NCI-H82 (cell line): Measurements from ENCODE around the gene SMIM7.

Experiments used
- DNase-seq: peaks from one replicate; lab custom pipeline; 2025; lab: John Stamatoyannopoulos, UW

The SMIM7 gene

DNA sequence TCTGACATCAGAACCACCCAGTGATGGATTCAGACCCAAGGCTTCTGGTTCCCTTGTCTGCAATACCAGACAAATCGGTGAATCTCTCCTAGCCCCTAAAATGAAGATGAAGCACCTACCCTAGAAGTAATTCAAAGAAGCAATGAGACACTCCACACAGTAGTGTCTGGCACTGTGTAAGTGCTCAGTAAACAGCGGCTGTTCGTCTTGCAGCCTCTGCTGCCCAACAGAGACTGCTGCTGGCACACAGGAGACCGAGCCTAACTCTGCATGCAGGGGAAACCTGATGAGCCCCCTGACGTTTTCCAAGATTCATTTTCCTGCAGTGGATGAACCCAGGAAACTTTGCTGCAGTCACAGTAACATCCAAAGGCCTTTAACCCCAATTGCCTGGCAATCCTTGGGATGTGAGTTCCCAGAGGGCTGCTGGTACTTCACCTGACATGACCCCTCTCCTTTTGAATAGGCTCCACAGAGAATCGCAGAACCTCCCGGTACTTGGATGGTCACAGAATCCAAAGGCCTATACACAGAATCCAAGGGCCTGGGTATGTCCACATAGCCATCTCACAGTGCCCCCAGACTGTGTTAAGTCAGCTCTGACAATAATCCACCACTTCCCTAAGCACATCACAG, 38.7 kb downstream of the SMIM7 start:
- DNase-seq, result no peak

DNA sequence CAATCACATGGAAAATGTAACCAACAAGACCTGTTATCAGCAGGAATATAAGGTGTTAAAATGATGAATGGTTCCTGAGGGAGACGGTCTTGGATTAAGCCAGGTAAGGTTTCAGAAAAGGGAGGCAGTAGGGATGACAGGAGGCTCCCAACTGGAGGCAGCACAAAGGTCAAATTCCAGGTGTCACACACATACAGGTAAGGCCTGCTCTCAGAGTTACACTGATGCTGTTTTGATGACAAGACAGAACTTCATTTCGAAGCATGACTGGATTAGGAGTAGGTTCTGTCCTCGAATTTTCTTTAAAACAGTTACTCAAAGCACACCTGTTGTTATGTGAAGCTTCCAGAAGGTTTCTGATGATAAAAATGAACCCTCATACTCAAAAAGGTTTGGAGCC, 39.4 kb downstream of the SMIM7 start:
- no peak for DNase-seq

DNA sequence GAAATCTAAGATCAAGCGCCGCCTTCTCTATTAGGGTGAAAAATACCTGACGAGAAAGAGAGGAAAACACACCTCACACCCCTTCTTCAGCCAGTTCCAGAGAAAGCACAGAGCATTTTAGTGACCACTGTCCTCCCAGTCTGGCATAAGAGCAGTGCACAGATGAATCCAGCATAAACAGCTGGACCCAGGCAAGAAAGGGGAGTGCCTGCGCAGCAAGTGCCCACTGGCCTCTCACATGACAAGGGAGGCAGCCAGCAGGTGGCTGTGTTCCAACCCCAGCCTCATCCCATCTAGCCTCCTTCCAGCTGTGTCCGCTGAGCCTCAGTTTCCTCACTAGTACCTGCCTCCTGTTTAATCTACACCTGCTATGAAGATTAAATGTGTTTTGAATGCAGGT, 39.9 kb downstream of the SMIM7 start:
- no peak for DNase-seq

DNA sequence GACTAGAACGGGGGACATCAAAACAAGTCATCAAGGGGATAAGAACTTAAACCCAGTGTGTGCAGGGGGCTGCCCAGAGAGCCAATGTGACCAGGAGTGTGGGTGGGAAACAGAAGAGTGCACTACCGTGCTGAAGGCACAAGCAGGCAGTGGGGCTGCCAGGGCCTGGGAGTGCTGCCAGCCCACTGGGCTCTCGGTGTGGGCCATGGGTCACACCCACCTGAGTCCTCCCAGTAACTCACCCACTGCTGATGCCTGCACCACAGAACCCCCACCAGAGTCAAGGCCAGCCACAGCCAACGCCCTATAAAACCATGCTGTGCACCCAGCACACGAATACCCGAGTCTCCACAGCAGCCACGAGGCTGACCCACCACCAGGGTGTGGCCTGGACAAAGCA, 40.5 kb downstream of the SMIM7 start:
- DNase-seq, result no peak

DNA sequence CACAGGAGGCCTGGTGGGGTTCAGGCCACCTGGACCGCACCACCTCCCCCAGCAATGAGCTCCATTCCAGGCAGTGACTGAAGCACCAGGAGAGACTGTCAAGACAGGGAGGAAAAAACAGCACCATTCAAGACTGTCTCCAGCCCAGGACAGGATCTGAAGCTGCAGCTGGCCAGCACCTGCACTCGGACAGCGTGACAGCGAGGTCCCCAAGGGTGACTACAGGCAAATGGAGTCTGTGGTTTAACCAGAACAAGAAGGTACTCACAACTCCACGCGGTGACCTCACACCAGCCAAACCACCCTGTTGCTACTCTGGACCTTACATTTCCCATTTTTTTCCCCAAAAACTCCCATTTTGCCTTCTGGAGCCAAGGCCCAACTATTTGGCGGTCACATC, 41.7 kb downstream of the SMIM7 start:
- no peak for DNase-seq

DNA sequence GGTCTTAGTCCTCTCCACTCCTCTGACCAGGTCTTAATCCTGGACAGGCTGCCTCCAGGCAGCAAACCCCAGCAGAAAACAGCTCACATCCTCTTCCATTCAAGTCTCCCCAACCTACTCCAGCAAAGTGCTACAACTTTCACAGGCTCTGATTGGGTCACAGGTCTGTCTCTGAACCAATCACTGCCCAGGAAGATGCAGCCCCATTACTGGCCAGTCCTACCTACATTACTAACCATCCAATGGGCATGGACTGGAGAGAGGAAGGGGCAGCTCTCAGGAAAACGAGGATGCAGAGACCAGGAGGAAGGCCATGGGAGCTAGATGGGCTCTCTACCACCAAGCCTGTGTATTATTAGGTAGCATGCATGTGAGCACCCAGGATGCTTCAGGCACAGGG, 44.1 kb downstream of the SMIM7 start:
- no peak for DNase-seq

DNA sequence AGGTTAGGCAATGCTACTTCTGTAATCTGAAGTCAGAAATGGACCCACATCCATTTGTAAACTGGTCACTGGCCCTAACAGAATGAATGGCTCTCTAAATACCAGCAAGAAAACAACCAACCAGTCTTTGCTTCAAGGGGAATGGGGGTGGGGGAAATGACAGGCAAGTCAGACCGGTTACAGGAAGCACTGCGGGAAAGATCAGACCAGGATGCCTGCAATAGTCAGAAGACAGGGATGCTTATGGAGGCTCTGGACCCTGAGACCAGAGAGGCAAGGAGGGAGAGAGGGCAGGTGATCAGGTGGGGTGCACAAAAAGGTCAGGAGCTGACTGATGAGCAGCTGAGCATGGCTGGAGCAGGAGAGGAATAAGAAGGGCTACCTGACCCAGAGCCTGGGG, 45.0 kb downstream of the SMIM7 start:
- no peak for DNase-seq

DNA sequence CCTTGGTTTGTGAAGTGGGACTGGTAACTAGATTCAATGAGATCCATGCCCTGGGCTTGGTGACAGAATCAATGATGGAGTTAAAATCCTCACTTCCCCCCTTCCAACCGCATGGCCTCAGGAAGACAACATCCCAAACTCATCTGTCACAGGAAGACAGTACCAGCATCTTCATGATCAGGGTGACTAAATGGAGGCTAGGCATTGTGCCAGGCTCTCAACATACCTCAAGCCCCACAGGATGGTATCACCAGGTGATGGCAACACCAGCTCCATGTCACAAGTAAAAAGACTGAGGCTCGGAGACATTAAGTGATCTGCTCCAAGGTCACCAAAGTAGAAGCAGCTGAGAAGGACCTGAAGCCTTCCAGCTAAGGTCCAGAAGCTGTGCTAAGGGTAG, 46.1 kb downstream of the SMIM7 start:
- no peak for DNase-seq

DNA sequence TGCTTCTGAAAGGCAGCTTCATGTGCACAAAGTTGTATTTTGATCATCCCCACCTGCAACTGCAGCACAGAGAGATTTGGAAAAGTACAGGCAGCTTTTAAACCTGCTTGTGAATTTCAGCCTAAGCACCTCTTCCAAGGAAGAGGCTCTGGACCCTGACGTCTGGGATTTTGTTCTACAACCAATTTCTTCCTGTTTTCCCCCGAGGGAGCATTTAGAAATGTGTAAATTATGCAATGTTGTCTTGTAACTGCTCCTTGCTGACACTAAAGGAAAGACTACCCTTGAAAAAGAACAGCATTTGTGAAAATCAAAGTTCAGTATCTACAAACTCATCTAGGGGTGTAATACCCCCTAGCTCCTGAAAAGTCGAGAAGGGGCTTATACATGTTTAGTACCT, 47.3 kb downstream of the SMIM7 start:
- DNase-seq, result no peak

DNA sequence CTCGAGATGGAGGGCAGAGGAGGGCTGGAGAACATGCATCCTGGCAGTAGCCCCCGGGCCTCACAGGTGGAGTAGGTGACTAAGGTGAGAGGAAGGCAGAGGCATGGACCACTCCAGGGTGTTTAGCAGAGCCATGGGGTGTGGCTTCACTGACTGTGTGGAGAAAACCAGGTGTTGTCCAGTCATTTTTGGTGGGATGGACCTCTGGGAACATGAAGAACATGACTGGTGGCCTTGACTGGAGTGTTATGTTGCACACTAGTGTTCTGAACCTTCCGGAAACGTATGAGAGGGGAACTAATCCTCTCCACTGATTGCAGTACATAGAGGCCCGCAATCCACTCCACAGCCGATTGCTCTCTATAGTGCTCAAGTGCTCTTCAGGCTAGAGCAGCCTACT, 48.8 kb downstream of the SMIM7 start:
- no peak for DNase-seq

DNA sequence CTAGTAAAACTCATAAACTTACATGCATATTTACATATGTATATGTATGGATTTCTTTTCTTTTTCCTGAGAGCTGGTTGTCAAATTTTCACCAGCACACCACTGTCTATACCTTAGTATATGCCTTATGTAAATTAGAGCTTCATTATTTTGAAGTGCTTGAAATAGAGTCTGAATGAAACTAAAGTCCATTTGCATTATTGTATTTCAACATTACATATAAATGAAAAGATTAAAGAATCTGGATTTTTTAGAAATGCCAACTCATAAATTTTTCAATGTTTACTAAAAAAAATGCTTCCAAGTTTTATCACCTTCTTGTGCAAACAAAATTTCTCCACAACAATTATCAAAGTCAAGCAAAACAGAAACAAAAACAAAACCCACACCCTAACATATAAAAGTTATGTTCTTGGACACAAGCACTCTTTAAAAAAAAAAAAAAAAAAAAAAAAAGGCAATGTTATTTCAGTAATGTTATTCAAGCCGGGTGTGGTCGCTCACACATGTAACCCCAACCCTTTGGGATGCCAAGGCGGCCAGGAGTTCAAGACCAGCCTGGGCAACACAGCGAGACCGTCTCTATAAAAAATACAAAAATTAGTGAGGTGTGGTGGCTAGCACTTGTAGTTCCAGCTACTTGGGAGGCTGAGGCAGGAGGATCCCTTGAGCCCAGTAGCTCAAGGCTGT, 50.3 kb downstream of the SMIM7 start:
- DNase-seq, result no peak

DNA sequence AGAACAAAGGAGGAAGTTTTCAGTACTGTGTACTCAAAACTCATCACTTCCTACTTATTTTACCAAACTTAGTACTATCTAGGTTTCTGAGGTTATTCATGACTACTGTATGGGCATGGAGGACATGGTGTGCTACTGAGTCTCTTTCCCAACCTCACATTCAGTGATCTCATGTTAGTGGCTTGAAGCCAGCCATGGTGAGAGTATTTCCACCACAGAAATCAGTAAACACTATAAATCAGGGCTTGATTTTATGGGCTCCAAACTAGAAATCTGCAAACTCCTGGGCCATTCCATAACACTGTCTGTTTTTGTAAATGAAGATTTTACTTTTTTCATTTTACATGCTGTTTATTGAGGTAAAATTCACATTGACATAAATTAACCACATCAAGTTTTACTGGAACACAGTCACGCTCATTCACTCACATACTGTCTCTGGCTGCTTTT, 51.6 kb downstream of the SMIM7 start:
- DNase-seq, result no peak

DNA sequence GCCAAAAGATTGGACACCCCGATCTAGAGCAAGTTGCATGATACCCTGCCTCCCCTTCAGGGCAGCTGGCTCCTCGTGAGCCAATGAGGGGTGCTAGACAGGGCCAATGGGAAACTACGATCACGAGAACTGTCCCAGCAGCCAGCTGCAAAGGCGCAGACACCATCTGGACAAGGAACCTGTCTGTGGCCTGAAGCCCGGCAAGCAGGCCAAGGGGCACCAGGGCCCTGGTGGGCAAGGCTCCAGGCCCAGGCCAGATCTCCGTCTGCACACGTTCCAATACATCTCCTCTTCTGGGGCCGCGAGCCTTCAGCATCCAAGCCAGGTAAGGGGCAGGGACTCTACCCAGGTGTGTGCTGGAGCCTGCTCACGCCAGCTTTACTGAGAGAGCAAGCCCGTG, 52.1 kb downstream of the SMIM7 start:
- no peak for DNase-seq

DNA sequence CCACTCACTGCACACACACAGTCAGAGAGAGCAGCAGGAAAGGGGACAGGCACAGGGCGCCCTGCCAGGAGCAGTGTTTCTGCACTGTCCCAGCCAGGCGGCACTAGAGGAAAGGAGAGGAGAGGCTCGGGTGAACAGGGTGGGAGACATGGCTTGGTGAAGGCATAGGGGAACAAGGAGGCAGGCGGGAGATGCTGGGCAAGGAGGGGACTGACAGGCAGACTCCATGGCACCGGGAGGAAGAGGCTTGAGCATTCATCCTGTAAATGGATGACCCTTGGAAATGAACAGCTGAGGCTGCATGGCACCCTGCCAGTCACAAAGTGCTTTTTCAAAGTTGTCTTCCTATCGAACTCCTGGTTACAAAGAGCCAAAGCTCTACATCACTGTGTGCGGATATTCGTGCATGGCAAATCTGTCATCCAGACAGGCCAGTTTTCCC, 54.4 kb downstream of the SMIM7 start:
- no peak for DNase-seq

DNA sequence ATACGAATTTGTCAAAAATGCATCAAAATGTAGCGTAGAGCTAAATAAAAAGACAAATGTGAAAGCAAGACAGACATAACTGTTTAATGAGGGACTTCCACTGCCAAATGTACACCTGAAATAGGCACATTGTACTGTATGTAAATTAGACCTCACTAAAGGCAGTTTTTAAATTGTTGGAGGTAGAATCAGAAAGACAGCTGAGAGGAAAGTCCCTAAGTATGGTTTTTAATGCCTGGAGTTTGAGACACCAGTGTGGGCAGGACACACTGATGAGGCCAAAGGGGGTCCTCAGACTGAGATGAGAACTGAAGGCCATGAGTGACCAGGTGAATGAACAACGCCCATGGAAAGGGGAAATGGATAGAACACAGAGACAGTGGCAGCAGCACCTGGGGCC, 54.8 kb downstream of the SMIM7 start:
- DNase-seq, result no peak

DNA sequence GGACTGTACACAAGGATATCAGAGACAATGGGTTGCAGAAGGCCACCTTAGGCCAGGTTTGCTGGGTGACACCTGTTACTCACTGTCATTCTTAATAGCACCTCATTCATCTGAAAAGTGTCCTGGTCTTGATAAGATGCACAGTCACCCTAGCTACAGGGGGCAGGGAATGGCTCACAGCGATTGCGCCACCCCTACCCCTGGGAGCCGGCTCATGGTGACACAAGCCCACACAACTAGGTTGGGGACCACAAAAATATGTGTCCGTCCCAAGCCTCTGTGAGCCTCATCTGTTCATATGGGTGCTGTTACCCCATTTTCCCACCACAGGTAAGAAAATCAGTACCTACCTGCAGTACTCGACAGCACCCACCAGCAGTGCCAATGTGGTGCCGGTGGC, 55.3 kb downstream of the SMIM7 start:
- no peak for DNase-seq

DNA sequence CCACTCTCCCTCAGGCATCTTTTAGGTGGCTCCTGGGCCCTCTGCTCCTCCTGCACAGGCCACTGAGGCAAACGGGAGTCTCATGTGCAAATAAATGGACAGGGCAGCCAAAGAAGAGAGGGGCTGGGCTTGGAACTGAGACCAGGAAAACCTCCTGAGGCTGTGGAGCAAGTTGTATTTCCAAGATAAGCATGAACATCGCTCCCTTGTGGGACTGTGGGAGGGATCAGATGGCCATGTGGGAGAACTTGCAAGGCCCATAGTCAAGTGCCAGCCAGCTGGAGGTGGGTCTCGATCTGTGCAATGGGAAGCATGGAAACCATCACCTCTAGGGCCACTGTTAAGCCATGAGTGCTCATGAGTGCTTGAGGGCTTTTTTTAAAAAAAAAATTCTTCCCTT, 56.9 kb downstream of the SMIM7 start:
- no peak for DNase-seq

DNA sequence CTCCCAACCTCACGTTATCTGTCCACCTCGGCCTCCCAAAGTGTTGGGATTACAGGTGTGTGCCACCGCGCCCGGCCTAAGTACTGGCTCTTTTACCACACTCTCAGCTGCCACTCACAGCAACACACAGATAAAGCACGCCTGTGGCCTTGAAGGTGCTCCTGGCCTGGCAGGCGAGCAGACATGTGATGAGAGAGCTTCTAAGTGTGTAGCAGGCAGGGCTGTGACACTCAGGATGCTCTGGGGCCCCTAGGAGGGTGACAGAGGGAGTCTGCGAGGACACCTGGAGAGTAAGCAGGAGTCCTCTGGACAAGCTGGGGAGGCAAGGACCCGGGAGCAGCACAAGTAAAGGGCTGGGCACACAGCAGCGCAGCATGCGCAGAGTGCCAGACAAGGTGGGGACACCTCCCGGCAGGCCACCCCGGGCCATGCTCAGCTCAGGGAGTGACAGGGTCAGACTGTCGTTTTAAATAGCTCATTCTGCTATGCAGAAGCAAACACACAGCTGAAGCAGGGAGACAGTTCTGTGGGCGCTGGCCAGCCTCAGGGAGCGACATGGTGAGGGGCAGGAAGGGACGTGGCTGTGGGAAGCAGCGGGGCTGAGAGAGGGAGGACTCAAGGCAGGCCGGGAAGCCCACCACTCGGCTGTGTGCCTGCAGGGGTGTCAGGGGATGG, 58.4 kb downstream of the SMIM7 start:
- DNase-seq, result no peak

DNA sequence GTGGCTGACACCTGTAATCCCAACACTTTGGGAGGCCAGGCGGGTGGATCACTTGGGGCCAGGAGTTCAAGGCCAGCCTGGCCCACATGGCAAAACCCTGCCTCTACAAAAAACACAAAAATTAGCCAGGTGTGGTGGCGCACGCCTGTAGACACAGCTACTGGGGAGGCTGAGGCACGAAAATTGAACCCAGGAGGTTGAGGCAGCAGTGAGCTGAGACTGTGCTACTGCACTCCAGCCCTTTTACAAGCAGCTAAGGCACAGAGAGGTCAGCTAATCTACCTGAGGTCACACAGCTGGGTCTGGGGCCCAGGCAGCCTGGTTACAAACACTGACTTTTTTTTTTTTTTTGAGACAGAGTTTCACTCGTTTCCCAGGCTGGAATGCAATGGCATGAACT, 59.1 kb downstream of the SMIM7 start:
- DNase-seq, result no peak

DNA sequence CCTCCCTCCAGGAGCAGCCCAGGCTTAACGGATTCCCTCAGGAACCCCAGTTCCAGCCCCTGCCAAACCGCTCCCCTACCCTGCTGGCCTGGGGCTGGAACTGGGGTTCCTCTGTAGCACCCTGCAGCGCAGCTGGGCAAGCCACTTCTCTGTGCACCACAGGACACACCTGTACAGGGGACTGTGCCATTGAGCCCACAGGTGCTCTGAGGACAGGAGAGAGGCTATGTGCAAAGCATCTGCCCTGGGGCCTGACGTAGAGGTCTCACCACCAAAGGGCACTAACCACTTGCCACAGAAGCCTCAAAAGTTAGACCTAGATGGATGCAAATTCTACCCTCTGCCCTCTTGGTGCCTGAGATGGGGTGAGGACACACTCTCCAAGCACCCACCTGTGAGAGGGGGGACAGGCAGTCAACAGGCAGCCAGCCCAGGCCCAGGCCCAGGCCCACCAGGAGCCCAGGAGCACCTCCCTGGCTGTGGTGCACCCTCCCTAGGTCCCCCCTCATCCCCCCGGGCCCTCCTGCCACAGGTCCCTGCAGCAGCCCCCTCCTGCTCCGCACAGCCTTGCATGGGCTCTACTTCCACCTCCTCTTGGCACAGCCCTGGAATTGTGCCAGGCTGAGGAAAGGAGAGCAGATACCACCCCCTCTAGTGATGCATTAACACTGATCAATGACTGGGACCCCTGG, 60.1 kb downstream of the SMIM7 start:
- DNase-seq, result no peak

DNA sequence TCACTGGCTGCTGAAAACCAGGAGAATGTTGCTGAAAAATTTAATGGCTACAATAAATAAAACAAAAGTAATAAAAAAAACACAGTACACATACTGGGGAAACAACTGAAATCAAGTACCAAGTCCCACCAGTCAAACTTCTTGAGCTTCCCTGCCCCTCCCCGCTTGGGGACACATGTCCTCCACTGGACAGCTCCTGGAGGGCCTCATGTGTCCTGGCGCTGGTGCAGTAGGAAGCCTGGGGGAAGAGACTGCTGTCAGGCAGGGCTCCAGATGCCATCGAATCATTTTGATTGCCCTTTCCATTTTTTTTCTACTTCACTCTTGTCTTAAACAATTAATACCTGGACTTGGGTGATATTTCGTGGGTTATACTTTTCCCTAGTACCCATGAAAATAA, 61.1 kb downstream of the SMIM7 start:
- DNase-seq, result no peak

DNA sequence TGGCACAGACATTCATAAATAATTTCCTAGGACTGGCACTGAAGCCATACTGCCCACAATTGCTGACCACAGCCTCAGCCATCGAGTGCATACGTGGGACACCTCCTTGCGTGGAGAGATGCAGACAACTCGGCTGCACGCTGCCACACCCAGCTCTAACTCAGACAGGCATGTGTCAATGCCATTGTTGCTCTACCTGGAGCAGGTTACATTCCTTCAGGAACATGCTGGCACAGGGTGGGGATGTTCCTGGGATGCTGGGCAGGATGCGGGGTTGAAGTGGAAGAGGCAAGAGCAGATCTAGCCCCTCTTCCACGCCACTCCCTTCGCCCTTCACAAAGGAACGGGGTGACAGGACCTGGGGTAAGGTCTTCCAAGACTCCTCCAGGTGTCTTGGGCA, 63.5 kb downstream of the SMIM7 start:
- DNase-seq, result no peak
